ENCODE measurements around the gene TPH2. TPM values are rescaled to one million over a fixed set of nuclear protein-coding genes. Genes with fewer than 3 reads are reported as not detected.
A peak's percentile ranks its signal among the peaks of the same experiment; 100 is the strongest.

Gene TPH2
- total and polyA plus RNA-seq, 2 of the 13 experiments (the other 11 are each of a cell fraction or from before 2014, with no cell fraction given): not detected

DNA sequence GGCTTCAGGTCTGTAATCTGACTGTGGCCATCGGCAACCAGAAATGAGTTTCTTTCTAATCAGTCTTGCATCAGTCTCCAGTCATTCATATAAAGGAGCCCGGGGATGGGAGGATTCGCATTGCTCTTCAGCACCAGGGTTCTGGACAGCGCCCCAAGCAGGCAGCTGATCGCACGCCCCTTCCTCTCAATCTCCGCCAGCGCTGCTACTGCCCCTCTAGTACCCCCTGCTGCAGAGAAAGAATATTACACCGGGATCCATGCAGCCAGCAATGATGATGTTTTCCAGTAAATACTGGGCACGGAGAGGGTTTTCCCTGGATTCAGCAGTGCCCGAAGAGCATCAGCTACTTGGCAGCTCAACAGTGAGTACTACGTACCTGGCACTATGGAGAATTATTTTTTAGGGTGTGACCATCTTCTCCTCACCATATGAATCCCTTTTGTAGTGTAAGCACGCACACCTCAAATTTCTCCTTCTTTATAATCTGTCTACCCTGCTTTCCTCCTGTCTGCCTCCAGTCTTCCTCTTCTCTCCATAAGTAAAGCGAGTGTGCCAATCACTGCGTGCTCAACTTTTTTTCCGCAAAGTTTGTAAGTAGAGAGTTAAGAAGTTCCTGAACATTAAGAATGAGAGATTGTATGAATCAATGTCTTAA is at the start of gene TPH2 (continued):
- TF ChIP-seq ZNF335 (CRISPR knock-in tag; IDR thresholded peaks at IDR 0.05) (0 out of 2 replicates have a peak, but pooled peaks have one; percentile 33), ZNF101 (CRISPR knock-in tag; IDR thresholded peaks at IDR 0.05; ENCODE audit: borderline replicate concordance, low read depth) (no peak), PCBP2 (optimal IDR thresholded peaks at IDR 0.05; ENCODE audit: low read depth, low read length, poor library complexity, severe bottlenecking) (no peak), ZNF503 (CRISPR knock-in tag; IDR thresholded peaks at IDR 0.05) (no peak), ZNF207 (IDR thresholded peaks at IDR 0.05; ENCODE audit: borderline replicate concordance) (no peak), MED1 (CRISPR knock-in tag; IDR thresholded peaks at IDR 0.05) (peak; percentile 52; the same call in 1 of the 2 replicates), ZNF644 (CRISPR knock-in tag; IDR thresholded peaks at IDR 0.05; ENCODE audit: low read depth) (peak; percentile 62; the same call in 1 of the 2 replicates), MAZ (IDR thresholded peaks at IDR 0.05; ENCODE audit: borderline replicate concordance, low read depth, low read length) (no peak), MAZ (CRISPR knock-in tag; IDR thresholded peaks at IDR 0.05; ENCODE audit: low read depth) (0 out of 2 replicates have a peak, but pooled peaks have one; percentile 55), ZNF260 (CRISPR knock-in tag; IDR thresholded peaks at IDR 0.05; ENCODE audit: borderline replicate concordance, low read depth) (no peak), SALL1 (CRISPR knock-in tag; IDR thresholded peaks at IDR 0.05) (peak; percentile 95), HNRNPL (IDR thresholded peaks at IDR 0.05; ENCODE audit: low read depth, low read length) (no peak), THYN1 (CRISPR knock-in tag; IDR thresholded peaks at IDR 0.05; ENCODE audit: borderline replicate concordance, low read depth) (no peak), PBX3 (CRISPR knock-in tag; IDR thresholded peaks at IDR 0.05; ENCODE audit: borderline replicate concordance) (0 out of 2 replicates have a peak, but pooled peaks have one; percentile 48), SNAI1 (CRISPR knock-in tag; IDR thresholded peaks at IDR 0.05; ENCODE audit: borderline replicate concordance) (peak; percentile 64; the same call in 1 of the 2 replicates), ZNF747 (CRISPR knock-in tag; IDR thresholded peaks at IDR 0.05; ENCODE audit: borderline replicate concordance) (peak; percentile 58; the same call in 1 of the 2 replicates), ZNF567 (CRISPR knock-in tag; IDR thresholded peaks at IDR 0.05; ENCODE audit: borderline replicate concordance) (no peak)
- TF ChIP-seq, protein P1, sequence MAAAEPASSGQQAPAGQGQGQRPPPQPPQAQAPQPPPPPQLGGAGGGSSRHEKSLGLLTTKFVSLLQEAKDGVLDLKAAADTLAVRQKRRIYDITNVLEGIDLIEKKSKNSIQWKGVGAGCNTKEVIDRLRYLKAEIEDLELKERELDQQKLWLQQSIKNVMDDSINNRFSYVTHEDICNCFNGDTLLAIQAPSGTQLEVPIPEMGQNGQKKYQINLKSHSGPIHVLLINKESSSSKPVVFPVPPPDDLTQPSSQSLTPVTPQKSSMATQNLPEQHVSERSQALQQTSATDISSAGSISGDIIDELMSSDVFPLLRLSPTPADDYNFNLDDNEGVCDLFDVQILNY (CRISPR knock-in tag; conservative IDR thresholded peaks at IDR 0.05): peak; percentile 58; the same call in 1 of the 2 replicates

Data from HepG2 (cell line).